CD4-positive, alpha-beta T cell (primary cell): ENCODE data around the gene ERICH6. TPM values are rescaled to one million over a fixed set of nuclear protein-coding genes. Genes with fewer than 3 reads are reported as not detected.

Source experiments
- ATAC-seq: fragments of 200-7000 bp; cut with Tn5 transposase; one replicate; pipeline ENCODE4 v1.10.0; 2022; ENCODE audit warnings: mild to moderate bottlenecking; ENCODE audit not compliant: poor library complexity
- CTCF ChIA-PET: fragments of 350-600 bp; sonication (Branson Sonifier 250); formaldehyde crosslinking; loops from one replicate; lab custom pipeline; 2021; ENCODE audit warnings: antibody characterized with exemption, inconsistent platforms; lab: Charles Lee
- POLR2A ChIA-PET: fragments of 350-600 bp; sonication (Branson Sonifier 250); formaldehyde crosslinking; loops from one replicate; lab custom pipeline; 2021; ENCODE audit warnings: antibody characterized with exemption, inconsistent platforms; lab: Charles Lee
- DNase-seq, 14 experiments: peaks; one replicate each; pipeline ENCODE4 v3.0.0-alpha.2; 2013 to 2020; ENCODE audit warnings: mixed read lengths in 2 of 14
- H3K27ac ChIP-seq, 2 donors: one replicate each; pipeline versions ENCODE4 v1.5.1 to v1.7.0; 2013; ENCODE audit warnings: low read length in 2 of 2, low read depth in 1 of 2, mild to moderate bottlenecking in 1 of 2
- H3K27me3 ChIP-seq, 2 experiments: 1 replicate in 1 of 2; 2 replicates in 1 of 2; pipeline versions ENCODE4 v1.6.1 to v1.7.0; 2013; ENCODE audit warnings: low read length in 2 of 2, control low read depth in 1 of 2, mild to moderate bottlenecking in 1 of 2, moderate library complexity in 1 of 2; ENCODE audit not compliant: insufficient read depth in 2 of 2, control insufficient read depth in 1 of 2
- H3K36me3 ChIP-seq: one replicate; pipeline ENCODE4 v1.6.1; 2013; ENCODE audit warnings: low read length, control low read depth; ENCODE audit not compliant: insufficient read depth
- H3K4me1 ChIP-seq: one replicate; pipeline ENCODE4 v1.6.1; 2013; ENCODE audit warnings: low read length, control low read depth; ENCODE audit not compliant: insufficient read depth
- H3K4me3 ChIP-seq: one replicate; pipeline ENCODE4 v1.5.1; 2013; ENCODE audit warnings: mild to moderate bottlenecking, low read length, moderate library complexity
- H3K9me3 ChIP-seq, 2 experiments: 1 replicate in 1 of 2; 2 replicates in 1 of 2; pipeline versions ENCODE4 v1.6.1 to v1.7.0; 2013; ENCODE audit warnings: low read length in 2 of 2, mild to moderate bottlenecking in 2 of 2, control low read depth in 1 of 2, moderate library complexity in 1 of 2; ENCODE audit not compliant: control insufficient read depth in 1 of 2, insufficient read depth in 1 of 2
- H3K27ac Mint-ChIP-seq: one replicate; pipeline ENCODE4 v1.8.0; 2020; ENCODE audit warnings: mixed read lengths
- H3K27me3 Mint-ChIP-seq: one replicate; pipeline ENCODE4 v1.8.0; 2021; ENCODE audit warnings: mixed read lengths
- H3K36me3 Mint-ChIP-seq: one replicate; pipeline ENCODE4 v1.8.0; 2021; ENCODE audit warnings: low read depth, mixed read lengths
- H3K4me1 Mint-ChIP-seq: one replicate; pipeline ENCODE4 v1.8.0; 2021; ENCODE audit warnings: low read depth, mixed read lengths
- H3K4me3 Mint-ChIP-seq: one replicate; pipeline ENCODE4 v1.8.0; 2020; ENCODE audit warnings: mild to moderate bottlenecking, mixed read lengths
- H3K9me3 Mint-ChIP-seq: one replicate; pipeline ENCODE4 v1.8.0; 2020; ENCODE audit warnings: mixed read lengths
- intact Hi-C, 2 experiments: fragments of 100-400 bp; cut with DNase I in 1 of 2; cut with micrococcal nuclease in 1 of 2; formaldehyde crosslinking; loops; one replicate each; pipeline versions ENCODE4 v1.15.1 to v1.9.0; 2023 to 2025; cut with DNase I, micrococcal nuclease
- total RNA-seq, 174 experiments: library from RNA in 2 of 174; stranded (reverse) in 2 of 174; gene quantifications; one replicate each; pipeline ENCODE4 v1.2.3 and lab custom pipeline; 2021 to 2026
- TF ChIP-seq, protein P1 (sequence below): fragments of 200-600 bp; IDR thresholded peaks from one replicate; pipeline ENCODE4 v1.8.0; 2022; ENCODE audit warnings: antibody characterized with exemption, mild to moderate bottlenecking

The ERICH6 gene
- total RNA-seq, 2 experiments from 2014 or later: not detected

DNA sequence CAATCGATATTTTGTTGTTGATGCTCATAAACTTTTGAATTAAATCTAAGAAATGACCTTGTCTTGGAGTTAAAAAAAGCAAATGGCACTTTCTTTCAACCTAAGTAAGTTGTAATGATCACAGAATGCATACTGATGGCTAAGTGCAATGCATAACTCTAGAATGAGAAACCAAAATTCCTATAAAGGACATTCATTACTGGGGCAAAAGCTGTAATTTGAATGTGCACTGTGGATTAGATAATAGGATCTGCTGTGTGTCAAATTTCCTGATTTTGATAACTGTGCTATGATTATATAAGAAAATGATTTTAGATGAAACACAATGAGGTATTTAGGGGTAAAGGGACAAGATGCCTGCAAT is 44.9 kb upstream of the ERICH6 start:
- DNase-seq (no peak), ATAC-seq (no peak)
- H3K4me3 ChIP-seq: no peak overlapping the region
- intact Hi-C loops: no loop called here
- ChIA-PET POLR2A (no interaction called here), CTCF (no interaction called here)
- peaks cover 1% of the 10 kb centered on the region for H3K36me3 ChIP-seq
- peaks cover 45% of the 10 kb centered on the region for H3K36me3 Mint-ChIP-seq
- peaks cover 91% of the 10 kb centered on the region for H3K4me1 Mint-ChIP-seq
- H3K4me1 ChIP-seq: peaks cover 48% of the 10 kb centered on the region
- H3K9me3 Mint-ChIP-seq: no peaks in the 10 kb centered on the region
- no peaks in the 10 kb centered on the region for H3K27me3 ChIP-seq
- TF ChIP-seq, protein P1, sequence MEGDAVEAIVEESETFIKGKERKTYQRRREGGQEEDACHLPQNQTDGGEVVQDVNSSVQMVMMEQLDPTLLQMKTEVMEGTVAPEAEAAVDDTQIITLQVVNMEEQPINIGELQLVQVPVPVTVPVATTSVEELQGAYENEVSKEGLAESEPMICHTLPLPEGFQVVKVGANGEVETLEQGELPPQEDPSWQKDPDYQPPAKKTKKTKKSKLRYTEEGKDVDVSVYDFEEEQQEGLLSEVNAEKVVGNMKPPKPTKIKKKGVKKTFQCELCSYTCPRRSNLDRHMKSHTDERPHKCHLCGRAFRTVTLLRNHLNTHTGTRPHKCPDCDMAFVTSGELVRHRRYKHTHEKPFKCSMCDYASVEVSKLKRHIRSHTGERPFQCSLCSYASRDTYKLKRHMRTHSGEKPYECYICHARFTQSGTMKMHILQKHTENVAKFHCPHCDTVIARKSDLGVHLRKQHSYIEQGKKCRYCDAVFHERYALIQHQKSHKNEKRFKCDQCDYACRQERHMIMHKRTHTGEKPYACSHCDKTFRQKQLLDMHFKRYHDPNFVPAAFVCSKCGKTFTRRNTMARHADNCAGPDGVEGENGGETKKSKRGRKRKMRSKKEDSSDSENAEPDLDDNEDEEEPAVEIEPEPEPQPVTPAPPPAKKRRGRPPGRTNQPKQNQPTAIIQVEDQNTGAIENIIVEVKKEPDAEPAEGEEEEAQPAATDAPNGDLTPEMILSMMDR: no peak
- no peaks in the 10 kb centered on the region for H3K9me3 ChIP-seq
- H3K27ac Mint-ChIP-seq: peak overlapping the region; percentile 7
- no peaks in the 10 kb centered on the region for H3K27me3 Mint-ChIP-seq
- H3K4me3 Mint-ChIP-seq: no peak overlapping the region
- no peak overlapping the region for H3K27ac ChIP-seq

GRCh38 chr3:150747886-150748683 is 44.4 kb upstream of the ERICH6 start:
- Mint-ChIP-seq H3K4me3 (no peak overlapping the region), H3K27ac (peak overlapping the region; percentile 7), H3K4me1 (peaks cover 93% of the 10 kb centered on the region), H3K27me3 (no peaks in the 10 kb centered on the region), H3K9me3 (no peaks in the 10 kb centered on the region), H3K36me3 (peaks cover 46% of the 10 kb centered on the region)
- intact Hi-C loops: no loop called here
- Histone ChIP-seq H3K4me1 (peaks cover 42% of the 10 kb centered on the region), H3K36me3 (peaks cover 2% of the 10 kb centered on the region), H3K9me3 (no peaks in the 10 kb centered on the region), H3K27me3 (no peaks in the 10 kb centered on the region), H3K27ac (no peak overlapping the region), H3K4me3 (no peak overlapping the region)
- DNase-seq: peak in 1 of 14 experiments; percentile 42
- POLR2A ChIA-PET: interaction anchor here (0.6 kb wide), 1 partner anchor 26 kb away, joined by 4 read pairs; no protein-coding TSS in a partner anchor
- TF ChIP-seq, protein P1: no peak
- CTCF ChIA-PET: no interaction called here
- no peak for ATAC-seq

DNA sequence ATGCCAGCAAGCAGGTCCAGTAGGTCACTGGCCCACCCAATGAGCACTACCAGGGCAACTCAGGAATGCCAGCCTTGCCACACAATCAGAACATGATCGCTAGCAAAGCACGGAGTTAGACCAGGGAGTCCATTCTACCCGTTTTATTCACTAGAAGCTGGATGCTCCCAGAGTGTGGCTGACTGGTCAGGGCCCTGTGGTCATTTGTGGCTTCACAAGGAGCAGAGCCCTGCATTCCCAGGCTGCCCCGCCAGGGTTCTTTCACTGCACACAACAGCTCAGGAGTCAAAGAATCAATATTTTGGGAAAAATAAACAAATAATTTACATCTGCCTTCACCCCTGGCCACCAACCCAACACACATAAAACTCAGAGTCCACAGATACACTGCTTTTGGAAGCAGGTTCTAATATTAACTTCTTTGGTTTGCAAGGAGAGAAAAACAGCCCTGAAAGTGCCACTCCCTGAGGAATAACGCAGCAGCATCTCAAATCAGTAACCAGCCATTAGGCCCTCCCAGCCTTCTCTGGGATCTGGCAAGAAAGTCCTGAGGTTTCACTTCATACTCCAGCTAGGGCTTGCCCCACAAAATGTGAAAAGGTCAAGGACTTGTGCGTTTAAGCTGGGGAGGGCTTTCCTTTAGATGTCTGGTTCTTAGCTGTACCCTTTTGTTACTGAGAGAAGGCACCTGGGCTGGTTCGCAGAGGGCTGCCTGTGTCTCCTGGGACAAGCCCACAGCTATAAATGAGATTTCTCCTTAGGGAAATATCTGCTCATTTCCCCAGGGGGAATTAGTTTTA is 43.3 kb upstream of the ERICH6 start:
- H3K9me3 Mint-ChIP-seq: no peaks in the 10 kb centered on the region
- no peaks in the 10 kb centered on the region for H3K27me3 Mint-ChIP-seq
- peaks cover 48% of the 10 kb centered on the region for H3K36me3 Mint-ChIP-seq
- intact Hi-C loops: no loop called here
- H3K27ac ChIP-seq: no peak overlapping the region
- peak overlapping the region; percentile 33 for H3K27ac Mint-ChIP-seq
- no peak overlapping the region for H3K4me3 Mint-ChIP-seq
- H3K4me3 ChIP-seq: no peak overlapping the region
- DNase-seq: no peak
- peaks cover 7% of the 10 kb centered on the region for H3K36me3 ChIP-seq
- H3K4me1 ChIP-seq: peaks cover 31% of the 10 kb centered on the region
- ChIA-PET CTCF (no interaction called here), POLR2A (no interaction called here)
- H3K4me1 Mint-ChIP-seq: peaks cover 93% of the 10 kb centered on the region
- no peak for ATAC-seq
- H3K27me3 ChIP-seq: no peaks in the 10 kb centered on the region
- H3K9me3 ChIP-seq: no peaks in the 10 kb centered on the region
- TF ChIP-seq, protein P1: no peak
